Mammary epithelial cell (primary cell): ENCODE results near the gene PALLD.

Experiments used
- CTCF ChIP-seq, 2 donors: IDR thresholded peaks in 1 of 2; conservative IDR thresholded peaks in 1 of 2; 2 replicates each; pipeline ENCODE4 v1.5.1; 2011 to 2012; ENCODE audit warnings: inconsistent platforms in 2 of 2, low read length in 2 of 2, mild to moderate bottlenecking in 2 of 2, control low read depth in 1 of 2, low read depth in 1 of 2; ENCODE audit not compliant: insufficient read depth in 1 of 2; ENCODE audit errors: extremely low read depth in 1 of 2
- EZH2 ChIP-seq: IDR thresholded peaks from 2 replicates; pipeline ENCODE4 v1.6.1; 2012; ENCODE audit warnings: low read length, inconsistent platforms, borderline replicate concordance

- no peak for TF ChIP-seq CTCF (conservative IDR thresholded peaks at IDR 0.05 in 1 of 2, IDR thresholded peaks at IDR 0.05 in 1 of 2; ENCODE audit: extremely low read depth in 1 of 2, insufficient read depth in 1 of 2, low read depth in 1 of 2, low read length in 2 of 2)
- TF ChIP-seq EZH2: no peak
Observed at GRCh38 chr4:168607215-168607614, 110.4 kb downstream of the PALLD start.
